ENCODE data around the gene LPP. TPM values are rescaled to one million over a fixed set of nuclear protein-coding genes. Genes with fewer than 3 reads are reported as not detected.

LPP gene
- total and polyA plus RNA-seq, 2 donors (not counting 1 experiment from before 2014, with no cell fraction given): 7.6 to 81.7 TPM

DNA sequence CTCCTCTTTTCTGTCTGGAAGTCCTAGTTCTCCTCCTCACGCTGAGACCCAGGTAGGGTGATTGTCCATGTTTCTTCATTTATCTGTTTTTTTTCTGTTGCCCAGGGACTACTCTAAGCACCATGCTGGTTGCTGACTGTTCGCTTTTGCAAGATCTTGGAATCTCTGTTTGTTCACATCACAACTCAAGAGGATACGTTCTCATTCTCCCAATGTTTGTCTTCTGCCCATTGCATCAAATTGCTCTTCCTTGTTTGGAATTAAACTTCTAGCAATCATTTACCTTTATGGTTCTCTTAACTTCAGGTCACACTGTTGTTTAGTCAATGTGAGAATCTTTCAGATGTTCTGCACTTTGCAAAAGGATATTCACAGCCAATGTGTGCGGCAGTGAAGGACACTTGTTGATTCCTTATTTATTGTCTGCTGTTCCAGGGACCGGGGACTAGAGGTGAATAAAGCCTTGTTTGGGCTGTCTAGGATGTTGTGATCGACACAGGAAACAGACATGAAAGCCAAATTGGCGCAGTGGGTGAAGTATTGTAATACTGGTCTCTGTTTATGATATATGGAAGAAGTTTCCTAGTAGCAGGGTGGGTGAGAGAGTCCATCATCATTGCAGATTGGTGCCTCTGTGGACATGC is 24.5 kb downstream of the LPP start:
- Mint-ChIP-seq H3K27me3 (no peaks in the 10 kb centered on the region), H3K4me3 (no peak overlapping the region)
- TF ChIP-seq, protein P1, sequence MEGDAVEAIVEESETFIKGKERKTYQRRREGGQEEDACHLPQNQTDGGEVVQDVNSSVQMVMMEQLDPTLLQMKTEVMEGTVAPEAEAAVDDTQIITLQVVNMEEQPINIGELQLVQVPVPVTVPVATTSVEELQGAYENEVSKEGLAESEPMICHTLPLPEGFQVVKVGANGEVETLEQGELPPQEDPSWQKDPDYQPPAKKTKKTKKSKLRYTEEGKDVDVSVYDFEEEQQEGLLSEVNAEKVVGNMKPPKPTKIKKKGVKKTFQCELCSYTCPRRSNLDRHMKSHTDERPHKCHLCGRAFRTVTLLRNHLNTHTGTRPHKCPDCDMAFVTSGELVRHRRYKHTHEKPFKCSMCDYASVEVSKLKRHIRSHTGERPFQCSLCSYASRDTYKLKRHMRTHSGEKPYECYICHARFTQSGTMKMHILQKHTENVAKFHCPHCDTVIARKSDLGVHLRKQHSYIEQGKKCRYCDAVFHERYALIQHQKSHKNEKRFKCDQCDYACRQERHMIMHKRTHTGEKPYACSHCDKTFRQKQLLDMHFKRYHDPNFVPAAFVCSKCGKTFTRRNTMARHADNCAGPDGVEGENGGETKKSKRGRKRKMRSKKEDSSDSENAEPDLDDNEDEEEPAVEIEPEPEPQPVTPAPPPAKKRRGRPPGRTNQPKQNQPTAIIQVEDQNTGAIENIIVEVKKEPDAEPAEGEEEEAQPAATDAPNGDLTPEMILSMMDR (IDR thresholded peaks at IDR 0.05): no peak
- TF ChIP-seq EZH2 (IDR thresholded peaks at IDR 0.05; ENCODE audit: borderline replicate concordance, insufficient read depth, low read depth, low read length, poor library complexity, severe bottlenecking): no peak

More for the DNA sequence above, 24.5 kb downstream of the LPP start:
- ChIA-PET POLR2A (no interaction called here), CTCF (interaction anchor here (0.6 kb wide), 1 partner anchor 140 kb away, joined by 5 read pairs; no protein-coding TSS in a partner anchor)
- no peak overlapping the region for H3K27ac Mint-ChIP-seq
- H3K4me1 Mint-ChIP-seq: peaks cover 42% of the 10 kb centered on the region
- Histone ChIP-seq H3K4me3 (ENCODE audit: control extremely low read depth in 1 of 5, extremely low read depth in 1 of 5, insufficient read depth in 1 of 5, low read depth in 2 of 5, low read length in 4 of 5) (no peak overlapping the region), H3K79me2 (ENCODE audit: control insufficient read depth, insufficient read depth, low read length) (peaks cover 80% of the 10 kb centered on the region), H3K9me3 (ENCODE audit: control extremely low read depth in 1 of 3, control insufficient read depth in 2 of 3, insufficient read depth in 1 of 3, low read length in 2 of 3) (no peaks in the 10 kb centered on the region), H4K20me1 (ENCODE audit: control insufficient read depth, insufficient read depth, low read length, poor library complexity, severe bottlenecking) (peaks cover 11% of the 10 kb centered on the region), H2AFZ (ENCODE audit: insufficient read depth, low read depth, low read length, poor library complexity, severe bottlenecking) (no peak overlapping the region), H3K4me2 (replicated peaks; ENCODE audit: low read depth, low read length, poor library complexity, severe bottlenecking) (peak overlapping the region; percentile 48), H3K9ac (ENCODE audit: low read length) (no peak overlapping the region), H3K27me3 (replicated peaks in 1 of 4; ENCODE audit: control extremely low read depth in 1 of 4, control insufficient read depth in 3 of 4, insufficient read depth in 4 of 4, low read length in 3 of 4) (no peaks in the 10 kb centered on the region), H3K4me1 (ENCODE audit: control insufficient read depth in 2 of 2, insufficient read depth in 2 of 2, low read length in 2 of 2) (peaks cover 33 to 34% of the 10 kb centered on the region in 2 donors), H3K27ac (ENCODE audit: low read length in 2 of 2) (no peak overlapping the region), H3K36me3 (replicated peaks in 1 of 2; ENCODE audit: control extremely low read depth in 1 of 2, control insufficient read depth in 1 of 2, extremely low read depth in 1 of 2, insufficient read depth in 2 of 2, low read length in 1 of 2) (peaks cover 0 to 16% of the 10 kb centered on the region in 2 experiments)
- intact Hi-C loops (cut with micrococcal nuclease): no loop called here
- H3K9me3 Mint-ChIP-seq (ENCODE audit: insufficient read depth): no peaks in the 10 kb centered on the region
- no peak for ATAC-seq (ENCODE audit: low read depth)
- DNase-seq: no peak
- 95% methylated on average over 6 of the region's 7 CpGs for WGBS (ENCODE audit: insufficient coverage)
